NCI-H146 treated with DMSO at 0.1 percent for 48 hours (cell line): ENCODE measurements around the gene C1orf146.
"Not testable (repeated sequence)": the region's sequence is repeated elsewhere in the genome, so short reads cannot be mapped to it uniquely, and the experiment has no call there.

Experiments used
- DNase-seq: peaks from one replicate; lab custom pipeline; 2025; ENCODE audit not compliant: unreplicated experiment; lab: John Stamatoyannopoulos, UW

The C1orf146 gene

GRCh38 chr1:92273039-92273438 lies 55.3 kb downstream of the C1orf146 start:
- DNase-seq = no peak

- no peak for DNase-seq
These were observed 57.2 kb downstream of the C1orf146 start for GRCh38 chr1:92274939-92275338.

- DNase-seq = no peak
These were observed 58.4 kb downstream of the C1orf146 start for GRCh38 chr1:92276082-92276481.

GRCh38 chr1:92277105-92277723 lies 59.5 kb downstream of the C1orf146 start:
- DNase-seq = no peak

GRCh38 chr1:92279781-92280180 lies 62.1 kb downstream of the C1orf146 start:
- not testable (repeated sequence) for DNase-seq

GRCh38 chr1:92281411-92281810 lies 63.7 kb downstream of the C1orf146 start:
- DNase-seq = not testable (repeated sequence)

GRCh38 chr1:92291372-92291999 lies 73.8 kb downstream of the C1orf146 start:
- peak; percentile 39 for DNase-seq
